ENCODE data around the gene CBX5. TPM values are rescaled to one million over a fixed set of nuclear protein-coding genes. Genes with fewer than 3 reads are reported as not detected.

The CBX5 gene
- total and polyA plus RNA-seq, 9 of the 15 experiments (the other 6 are each of a cell fraction or from before 2014, with no cell fraction given) = 32.6 to 102 (median 59.2) TPM

- in situ Hi-C loops (cut with MboI) (loop anchor here (25.0 kb wide), 1 partner anchor 454 kb away; the partner anchor contains the start of gene CISTR), intact Hi-C loops (cut with micrococcal nuclease) (no loop called here)
- FAIRE-seq (no peak), ATAC-seq (no peak), DNase-seq (ENCODE audit: extremely low read depth in 1 of 4, low spot score in 3 of 4) (peak; percentile 49 to 77 (median 56))
- peak overlapping the region; percentile 68; the same call in 2 of the 3 replicates for H3K27ac ChIP-seq (ENCODE audit: extremely low read depth, low read depth, low read length)
- H3K27me3 ChIP-seq (ENCODE audit: control insufficient read depth in 2 of 2, insufficient read depth in 2 of 2, low read length in 2 of 2) = no peaks in the 10 kb centered on the region
- H3K36me3 ChIP-seq (ENCODE audit: control insufficient read depth, insufficient read depth, low read length) = no peaks in the 10 kb centered on the region
- H4K20me1 ChIP-seq (replicated peaks; ENCODE audit: control insufficient read depth, insufficient read depth, low read length) = no peaks in the 10 kb centered on the region; the same call in 1 of the 2 replicates
- ChIA-PET CTCF (ENCODE audit: low intra/inter-chr PET ratio) (interaction anchor here (0.5 to 4.4 kb wide), 11 partner anchors 9 to 232 kb away, joined by 3 to 28 read pairs (median 7); partner anchors contain the start of gene HOXC10), POLR2A (interaction anchor here (0.8 to 1.7 kb wide), 6 partner anchors 30 to 239 kb away, joined by 3 to 5 read pairs (median 3); partner anchors contain the start of genes HNRNPA1 and HOXC9)
- no peaks in the 10 kb centered on the region for H3K79me2 ChIP-seq (ENCODE audit: control insufficient read depth, insufficient read depth, low read length)
- H3K4me1 ChIP-seq (replicated peaks in 1 of 2; ENCODE audit: control insufficient read depth in 2 of 2, insufficient read depth in 2 of 2, low read length in 2 of 2) = peaks cover 28 to 42% of the 10 kb centered on the region in 2 experiments; a peak in 4 of 5 replicates
- H3K9ac ChIP-seq (ENCODE audit: insufficient read depth in 1 of 2, low read depth in 2 of 2, low read length in 2 of 2) = peak overlapping the region; percentile 36 to 78
- WGBS (ENCODE audit: insufficient coverage, low coverage, missing lambda C conversion rate) = 41% methylated on average over 29 of the region's 31 CpGs
- peak overlapping the region; percentile 82 for H3K4me2 ChIP-seq (ENCODE audit: insufficient read depth, low read length)
- H3K4me3 ChIP-seq = peak overlapping the region; percentile 35
- no peaks in the 10 kb centered on the region for H3K9me1 ChIP-seq (ENCODE audit: control insufficient read depth, insufficient read depth, low read length)
- BruUV-seq (replicated peaks) = no TSS peak
- no peaks in the 10 kb centered on the region; the same call in 1 of the 2 replicates for H3K9me3 ChIP-seq (replicated peaks; ENCODE audit: control insufficient read depth, insufficient read depth, low read depth, low read length)
- peak overlapping the region; percentile 90 for H2AFZ ChIP-seq (ENCODE audit: low read depth, low read length)
- 0 out of 2 replicates have a peak, but pooled peaks have one; percentile 22 for TF ChIP-seq HLTF (IDR thresholded peaks at IDR 0.05)
- peak; percentile 32 to 70; a peak in 2 of 4 replicates for TF ChIP-seq HDAC1 (IDR thresholded peaks at IDR 0.05)
- TF ChIP-seq NBN (IDR thresholded peaks at IDR 0.05; ENCODE audit: low read depth) = 0 out of 2 replicates have a peak, but pooled peaks have one; percentile 22
- no peak for TF ChIP-seq RBM34 (IDR thresholded peaks at IDR 0.05; ENCODE audit: borderline replicate concordance, insufficient read depth, low read length)
- peak; percentile 89 for TF ChIP-seq ADNP (tag; IDR thresholded peaks at IDR 0.05)
- TF ChIP-seq SMARCA5 (IDR thresholded peaks at IDR 0.05) = peak; percentile 87
- peak in 1 of 2 experiments; percentile 67; a peak in 1 of 3 replicates for TF ChIP-seq CBX3 (IDR thresholded peaks at IDR 0.05; ENCODE audit: borderline replicate concordance in 1 of 2, low read length in 2 of 2)
- TF ChIP-seq RBM15 (IDR thresholded peaks at IDR 0.05; ENCODE audit: insufficient read depth, low read length) = no peak
- TF ChIP-seq NFIC (IDR thresholded peaks at IDR 0.05) = peak; percentile 42
- TF ChIP-seq RCOR1 (IDR thresholded peaks at IDR 0.05; ENCODE audit: borderline replicate concordance in 1 of 2, low read depth in 2 of 2, low read length in 2 of 2) = peak; percentile 66 to 87; a peak in 3 of 4 replicates
- peak; percentile 34; the same call in 1 of the 2 replicates for TF ChIP-seq ZKSCAN1 (IDR thresholded peaks at IDR 0.05; ENCODE audit: low read depth, low read length)
- 0 out of 2 replicates have a peak, but pooled peaks have one; percentile 35 for TF ChIP-seq PREB (CRISPR knock-in tag; IDR thresholded peaks at IDR 0.05)
- 0 out of 2 replicates have a peak, but pooled peaks have one; percentile 51 for TF ChIP-seq ZNF282 (CRISPR knock-in tag; IDR thresholded peaks at IDR 0.05)
- no peak for TF ChIP-seq PTRF (tag; IDR thresholded peaks at IDR 0.05)
- no peak for TF ChIP-seq RFX5 (IDR thresholded peaks at IDR 0.05; ENCODE audit: low read depth, low read length)
- peak; percentile 38; the same call in 1 of the 2 replicates for TF ChIP-seq ATF3 (IDR thresholded peaks at IDR 0.05)
- no peak for TF ChIP-seq ATF3 (CRISPR knock-in tag; conservative IDR thresholded peaks at IDR 0.05)
- TF ChIP-seq PCBP1 (IDR thresholded peaks at IDR 0.05; ENCODE audit: low read depth, low read length, poor library complexity, severe bottlenecking) = no peak
- TF ChIP-seq FOXM1 (IDR thresholded peaks at IDR 0.05; ENCODE audit: low read depth) = 0 out of 2 replicates have a peak, but pooled peaks have one; percentile 13
- TF ChIP-seq FOXM1 (CRISPR knock-in tag; IDR thresholded peaks at IDR 0.05; ENCODE audit: low read depth) = no peak
- peak; percentile 100 for TF ChIP-seq BCOR (IDR thresholded peaks at IDR 0.05)
These were observed 63.7 kb downstream of the CBX5 start for GRCh38 chr12:54215989-54216796.
